H1 (cell line): Measurements from ENCODE around the gene CCNY. TPM values are rescaled to one million over a fixed set of nuclear protein-coding genes. Genes with fewer than 3 reads are reported as not detected.

ENCODE experiments used
- CTCF ChIA-PET: fragments of 300-600 bp; sonication (Branson Sonifier 250); formaldehyde crosslinking; loops from one replicate; lab custom pipeline; 2021; ENCODE audit not compliant: partially characterized antibody; lab: Charles Lee
- POLR2A ChIA-PET: fragments of 300-600 bp; sonication (Branson Sonifier 250); formaldehyde crosslinking; loops from one replicate; lab custom pipeline; 2021; ENCODE audit warnings: inconsistent platforms; ENCODE audit not compliant: partially characterized antibody; lab: Charles Lee
- DNase-seq, 2 experiments: peaks; one replicate each; pipeline versions ENCODE4 v3.0.0 to v3.0.0-alpha.2; 2010 to 2022; ENCODE audit warnings: low spot score in 2 of 2, low read depth in 1 of 2, mixed read lengths in 1 of 2
- FAIRE-seq: peaks from 2 replicates; lab custom pipeline; 2011; peaks lifted over from hg19 to GRCh38; lab: Jason Lieb, UNC
- H2AFZ ChIP-seq: 2 replicates; pipeline ENCODE4 v1.8.1; 2012; ENCODE audit warnings: low read length, inconsistent platforms
- H2AK5ac ChIP-seq: 2 replicates; pipeline ENCODE4 v1.6.1; 2013; ENCODE audit warnings: low read depth, low read length
- H2BK120ac ChIP-seq: replicated peaks from 2 replicates; pipeline ENCODE3; 2013; ENCODE audit warnings: low read depth, low read length, inconsistent platforms
- H2BK12ac ChIP-seq: 2 replicates; pipeline ENCODE4 v1.6.1; 2013; ENCODE audit warnings: low read depth, low read length
- H2BK15ac ChIP-seq: 2 replicates; pipeline ENCODE4 v1.6.1; 2013; ENCODE audit warnings: low read length
- H2BK20ac ChIP-seq: 2 replicates; pipeline ENCODE4 v1.6.1; 2013; ENCODE audit warnings: low read length
- H2BK5ac ChIP-seq: 2 replicates; pipeline ENCODE4 v1.6.1; 2013; ENCODE audit warnings: low read depth, low read length
- H3K14ac ChIP-seq: 2 replicates; pipeline ENCODE4 v1.6.1; 2013; ENCODE audit warnings: inconsistent platforms; ENCODE audit not compliant: insufficient read length
- H3K18ac ChIP-seq: 2 replicates; pipeline ENCODE4 v1.6.1; 2013; ENCODE audit warnings: low read length; ENCODE audit errors: extremely low read depth
- H3K23ac ChIP-seq: 2 replicates; pipeline ENCODE4 v1.6.1; 2013; ENCODE audit warnings: inconsistent platforms; ENCODE audit not compliant: insufficient read length
- H3K23me2 ChIP-seq: 2 replicates; pipeline ENCODE4 v1.6.1; 2013; ENCODE audit warnings: low read depth, low read length
- H3K27ac ChIP-seq: 2 replicates; pipeline ENCODE4 v1.6.1; 2011; ENCODE audit warnings: low read depth, low read length, inconsistent platforms
- H3K27me3 ChIP-seq, 4 experiments: replicated peaks in 1 of 4; 1 replicate in 1 of 4; 2 replicates in 3 of 4; pipeline versions ENCODE4 v1.6.1 to v1.8.1; 2011 to 2013; ENCODE audit warnings: low read length in 3 of 4, mild to moderate bottlenecking in 3 of 4, inconsistent platforms in 2 of 4, mixed read lengths in 2 of 4, moderate library complexity in 1 of 4; ENCODE audit not compliant: control insufficient read depth in 3 of 4, insufficient read depth in 3 of 4; ENCODE audit errors: extremely low read depth in 1 of 4
- H3K36me3 ChIP-seq, 4 experiments: 2 replicates each; pipeline versions ENCODE4 v1.6.1 to v1.8.1; 2011 to 2013; ENCODE audit warnings: mild to moderate bottlenecking in 4 of 4, low read length in 3 of 4, moderate library complexity in 2 of 4, control low read depth in 1 of 4, inconsistent platforms in 1 of 4; ENCODE audit not compliant: insufficient read depth in 4 of 4, control insufficient read depth in 2 of 4
- H3K4ac ChIP-seq: replicated peaks from 2 replicates; pipeline ENCODE3; 2013; ENCODE audit warnings: low read length, low read depth, mixed read lengths, inconsistent platforms; ENCODE audit not compliant: insufficient read length
- H3K4me1 ChIP-seq, 4 experiments: replicated peaks in 1 of 4; 1 replicate in 1 of 4; 2 replicates in 3 of 4; pipeline versions ENCODE4 v1.6.1 to v1.8.1; 2011 to 2013; ENCODE audit warnings: low read length in 3 of 4, inconsistent platforms in 2 of 4, mixed read lengths in 1 of 4; ENCODE audit not compliant: insufficient read depth in 4 of 4, control insufficient read depth in 3 of 4
- H3K4me2 ChIP-seq, 2 experiments: 2 replicates each; pipeline versions ENCODE4 v1.6.1 to v1.8.1; 2011 to 2013; ENCODE audit warnings: low read depth in 2 of 2, low read length in 2 of 2, control low read depth in 1 of 2, inconsistent platforms in 1 of 2, mild to moderate bottlenecking in 1 of 2; ENCODE audit not compliant: insufficient read depth in 1 of 2
- H3K4me3 ChIP-seq, 4 experiments: fragments of 200-600, 300-600 bp in 1 of 4; sonication (generic), shearing (Covaris generic), sonication (Bioruptor Twin) in 1 of 4; 2 replicates each; pipeline versions ENCODE4 v1.5.1 to v1.8.1; 2011 to 2016; ENCODE audit warnings: low read length in 4 of 4, low read depth in 3 of 4, control low read depth in 2 of 4, inconsistent platforms in 2 of 4, mild to moderate bottlenecking in 2 of 4, mixed read lengths in 1 of 4, moderate library complexity in 1 of 4; ENCODE audit not compliant: insufficient read depth in 2 of 4; ENCODE audit errors: extremely low read depth in 1 of 4
- H3K56ac ChIP-seq: replicated peaks from 2 replicates; pipeline ENCODE3; 2013; ENCODE audit warnings: low read depth, mild to moderate bottlenecking, mixed read lengths, low read length, inconsistent platforms; ENCODE audit not compliant: insufficient read length
- H3K79me1 ChIP-seq: 2 replicates; pipeline ENCODE4 v1.6.1; 2013; ENCODE audit warnings: low read depth, low read length, control low read depth
- H3K79me2 ChIP-seq, 2 experiments: 2 replicates each; pipeline versions ENCODE4 v1.6.1 to v1.8.1; 2012 to 2013; ENCODE audit warnings: low read length in 2 of 2, mild to moderate bottlenecking in 2 of 2, inconsistent platforms in 1 of 2; ENCODE audit not compliant: insufficient read depth in 2 of 2, control insufficient read depth in 1 of 2
- H3K9ac ChIP-seq, 4 experiments: replicated peaks in 1 of 4; 1 replicate in 1 of 4; 2 replicates in 3 of 4; pipeline versions ENCODE4 v1.6.1 to v1.8.1; 2011 to 2013; ENCODE audit warnings: low read depth in 3 of 4, low read length in 3 of 4, control low read depth in 2 of 4, mild to moderate bottlenecking in 2 of 4, moderate library complexity in 2 of 4, inconsistent platforms in 1 of 4; ENCODE audit errors: extremely low read depth in 1 of 4
- H3K9me3 ChIP-seq, 2 experiments: 2 replicates each; pipeline versions ENCODE4 v1.6.1 to v1.8.1; 2012 to 2013; ENCODE audit warnings: mild to moderate bottlenecking in 2 of 2, moderate library complexity in 2 of 2, control low read depth in 1 of 2, inconsistent platforms in 1 of 2, low read depth in 1 of 2, low read length in 1 of 2, mixed read lengths in 1 of 2; ENCODE audit not compliant: insufficient read depth in 2 of 2
- H4K20me1 ChIP-seq, 2 experiments: replicated peaks in 1 of 2; 2 replicates each; pipeline versions ENCODE3 to v1.8.1; 2011 to 2013; ENCODE audit warnings: inconsistent platforms in 2 of 2, low read length in 2 of 2, mild to moderate bottlenecking in 1 of 2; ENCODE audit not compliant: insufficient read depth in 2 of 2, control insufficient read depth in 1 of 2
- H4K5ac ChIP-seq: 2 replicates; pipeline ENCODE4 v1.6.1; 2013; ENCODE audit warnings: low read length, low read depth, mixed read lengths, inconsistent platforms; ENCODE audit not compliant: insufficient read length
- H4K8ac ChIP-seq: 2 replicates; pipeline ENCODE4 v1.8.0; 2013; ENCODE audit warnings: mild to moderate bottlenecking, moderate library complexity, low read length, inconsistent platforms; ENCODE audit not compliant: insufficient read depth; ENCODE audit errors: extremely low read depth
- H4K91ac ChIP-seq: replicated peaks from 2 replicates; pipeline ENCODE3; 2013; ENCODE audit warnings: low read length, mixed read lengths, inconsistent platforms; ENCODE audit not compliant: insufficient read length
- ASH2L ChIP-seq: fragments of 200-600, 300-600 bp; sonication (generic); IDR thresholded peaks from one replicate; pipeline ENCODE4 v1.7.1; 2017; ENCODE audit warnings: low read length
- BACH1 ChIP-seq: IDR thresholded peaks from 2 replicates; pipeline ENCODE4 v1.6.1; 2012; ENCODE audit warnings: low read length, improper control_type of control experiment
- CBX8 ChIP-seq: fragments of 300-800, 300-1000 bp; sonication (generic); IDR thresholded peaks from 2 replicates; pipeline ENCODE4 v1.7.1; 2016; ENCODE audit warnings: low read depth, low read length, borderline replicate concordance
- CEBPB ChIP-seq: IDR thresholded peaks from 2 replicates; pipeline ENCODE4 v1.6.1; 2012; ENCODE audit warnings: low read depth, low read length
- CTBP2 ChIP-seq: IDR thresholded peaks from 2 replicates; pipeline ENCODE4 v1.7.0; 2011; ENCODE audit warnings: borderline replicate concordance, mild to moderate bottlenecking, moderate library complexity, mixed read lengths, low read length; ENCODE audit not compliant: insufficient read depth, insufficient read length
- CTCF ChIP-seq, 3 experiments: IDR thresholded peaks; 1 replicate in 2 of 3; 2 replicates in 1 of 3; pipeline versions ENCODE4 v1.5.1 to v1.6.1; 2011; ENCODE audit warnings: low read length in 3 of 3, mild to moderate bottlenecking in 3 of 3, inconsistent platforms in 2 of 3, low read depth in 1 of 3, moderate library complexity in 1 of 3; ENCODE audit not compliant: insufficient read depth in 1 of 3; ENCODE audit errors: control extremely low read depth in 1 of 3
- EGR1 ChIP-seq: IDR thresholded peaks from 2 replicates; pipeline ENCODE4 v1.6.1; 2011; ENCODE audit warnings: low read depth, low read length, borderline replicate concordance
- KDM5A ChIP-seq: fragments of 200-600 bp; IDR thresholded peaks from 2 replicates; pipeline ENCODE4 v1.7.1; 2012; ENCODE audit warnings: mild to moderate bottlenecking, low read length, inconsistent platforms, mixed read lengths
- MAX ChIP-seq: IDR thresholded peaks from 2 replicates; pipeline ENCODE4 v1.6.1; 2012; ENCODE audit warnings: inconsistent platforms
- NANOG ChIP-seq: IDR thresholded peaks from 2 replicates; pipeline ENCODE4 v1.6.1; 2011; ENCODE audit warnings: low read length, low read depth, mild to moderate bottlenecking, inconsistent platforms; ENCODE audit not compliant: insufficient read depth, poor library complexity, severe bottlenecking
- SIRT6 ChIP-seq: IDR thresholded peaks from one replicate; pipeline ENCODE4 v1.7.1; 2012; ENCODE audit warnings: low read length, inconsistent platforms
- TBP ChIP-seq: IDR thresholded peaks from 2 replicates; pipeline ENCODE4 v1.6.1; 2011; ENCODE audit warnings: low read depth, low read length, improper control_type of control experiment
- TCF12 ChIP-seq: IDR thresholded peaks from 2 replicates; pipeline ENCODE4 v1.6.1; 2011; ENCODE audit warnings: low read depth, mild to moderate bottlenecking, low read length
- ZNF274 ChIP-seq: IDR thresholded peaks from 2 replicates; pipeline ENCODE4 v1.7.0; 2012; ENCODE audit warnings: low read length, borderline replicate concordance; ENCODE audit errors: extremely low read depth
- polyA plus RNA-seq, 7 experiments: library from polyadenylated mRNA; depleted of rRNA in 3 of 7; stranded (reverse) in 5 of 7; unstranded in 2 of 7; fragments of >200 nt in 5 of 7; fragments of 200-250 nt in 2 of 7; gene quantifications; 1 replicate in 5 of 7; 2 replicates in 1 of 7; 4 replicates in 1 of 7; pipeline versions ENCODE4 v1.2.1 to v1.2.3, GENCODE V29; 2011 to 2013; ENCODE audit warnings: missing spikeins in 2 of 7, mixed read lengths in 2 of 7
- total RNA-seq: library from RNA; stranded (reverse); fragmentation: NEBNext Ultra II Directional; extraction: Animal tissue kit (Norgen Biotek cat#: 25700); gene quantifications from 2 replicates; pipeline ENCODE4 v1.2.1, GENCODE V29; 2021

Gene CCNY
- total and polyA plus RNA-seq, 2 of the 8 experiments (the other 6 are each of a cell fraction or from before 2014, with no cell fraction given): 25.3 to 68.2 TPM

- Histone ChIP-seq H2AK5ac (no peak overlapping the region), H3K9me3 (no peaks in the 10 kb centered on the region), H3K36me3 (no peaks in the 10 kb centered on the region), H3K79me1 (peaks cover 4% of the 10 kb centered on the region; the same call in 1 of the 2 replicates), H2BK20ac (no peak overlapping the region), H4K91ac (no peak overlapping the region), H3K4me2 (no peak overlapping the region), H3K9ac (no peak overlapping the region), H4K5ac (no peak overlapping the region), H3K18ac (no peak overlapping the region), H2BK12ac (no peak overlapping the region), H4K8ac (no peak overlapping the region), H4K20me1 (peaks cover 0 to 2% of the 10 kb centered on the region in 2 experiments), H2AFZ (no peak overlapping the region), H3K27ac (no peak overlapping the region), H3K23me2 (no peaks in the 10 kb centered on the region), H3K4me1 (peaks cover 2 to 11% (median 6%) of the 10 kb centered on the region in 4 experiments; a peak in 5 of 7 replicates), H3K23ac (no peak overlapping the region), H3K27me3 (no peaks in the 10 kb centered on the region), H2BK15ac (no peak overlapping the region), H3K56ac (no peak overlapping the region), H2BK120ac (no peak overlapping the region), H3K14ac (no peak overlapping the region), H3K4me3 (no peak overlapping the region), H3K79me2 (peaks cover 8 to 83% of the 10 kb centered on the region in 2 experiments), H2BK5ac (no peak overlapping the region), H3K4ac (no peak overlapping the region)
- POLR2A ChIA-PET: no interaction called here
- DNase-seq: no peak
- no peak for FAIRE-seq
- CTCF ChIA-PET: no interaction called here
- no peak for TF ChIP-seq NANOG
- no peak for TF ChIP-seq BACH1
- TF ChIP-seq MAX: no peak
- TF ChIP-seq TBP: no peak
- TF ChIP-seq ASH2L: no peak
- TF ChIP-seq TCF12: no peak
- TF ChIP-seq SIRT6: no peak
- no peak for TF ChIP-seq EGR1
- TF ChIP-seq CEBPB: no peak
- TF ChIP-seq CTBP2: no peak
- TF ChIP-seq ZNF274: no peak
- no peak for TF ChIP-seq CTCF (IDR thresholded peaks at IDR 0.05; ENCODE audit: control extremely low read depth in 1 of 3, insufficient read depth in 1 of 3, low read depth in 1 of 3, low read length in 3 of 3)
- no peak for TF ChIP-seq CBX8
- no peak for TF ChIP-seq KDM5A
Measured at GRCh38 chr10:35388197-35388596, 51.9 kb downstream of the CCNY start.
